Measurements from ENCODE around the gene ZNRF2.
"Not testable (repeated sequence)": the region's sequence is repeated elsewhere in the genome, so short reads cannot be mapped to it uniquely, and the experiment has no call there.

ZNRF2 gene

DNA sequence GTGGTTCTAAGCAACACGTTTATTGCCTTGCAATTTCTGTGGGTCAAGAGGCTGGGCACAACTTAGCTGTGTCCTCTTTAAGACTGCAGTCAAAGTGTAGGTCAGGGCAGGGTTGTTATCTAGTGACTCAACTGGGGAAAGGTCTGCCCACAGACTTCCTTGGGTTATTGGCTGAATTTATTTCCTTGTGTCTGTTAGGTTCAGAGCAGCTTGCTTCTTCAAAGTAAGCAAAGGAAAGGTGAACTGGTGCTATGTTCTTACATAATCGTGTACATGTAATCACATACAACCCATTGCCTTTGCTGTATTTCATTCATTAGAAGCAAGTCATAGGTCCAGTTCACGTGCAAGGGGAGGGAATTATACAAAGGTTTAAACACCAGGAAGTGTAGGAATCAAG is 5.9 kb downstream of the ZNRF2 start:
- not testable (repeated sequence) for DNase-seq

DNA sequence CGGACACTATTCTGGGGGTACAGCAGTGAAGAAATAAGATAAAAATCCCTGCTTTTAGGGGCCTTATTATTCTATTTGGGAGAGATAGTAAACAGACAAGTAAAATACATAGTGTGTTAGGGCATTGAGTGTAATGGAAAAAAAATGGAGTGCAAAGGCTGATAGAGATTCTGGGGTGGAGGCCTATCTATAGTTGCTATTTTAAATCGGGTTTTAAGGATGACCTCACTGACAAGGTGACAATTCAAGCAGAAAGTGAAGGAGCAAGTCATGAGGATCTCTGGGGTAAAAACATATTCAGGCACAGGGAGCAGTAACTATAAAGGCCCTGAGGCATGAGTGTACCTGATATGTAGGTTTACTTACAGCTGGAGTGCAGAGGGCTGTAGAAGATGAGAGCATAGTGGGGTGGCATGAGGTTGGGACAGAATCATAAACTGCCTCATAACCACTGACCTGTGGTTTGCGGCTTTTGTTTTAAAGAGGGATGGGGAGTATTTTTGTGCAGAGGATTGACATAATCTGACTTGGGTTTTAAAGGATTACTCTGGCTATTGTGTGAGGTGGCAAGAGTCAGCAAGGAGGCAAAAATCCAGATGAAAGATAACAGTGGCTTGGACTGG is 8.1 kb downstream of the ZNRF2 start:
- DNase-seq = not testable (repeated sequence)

DNA sequence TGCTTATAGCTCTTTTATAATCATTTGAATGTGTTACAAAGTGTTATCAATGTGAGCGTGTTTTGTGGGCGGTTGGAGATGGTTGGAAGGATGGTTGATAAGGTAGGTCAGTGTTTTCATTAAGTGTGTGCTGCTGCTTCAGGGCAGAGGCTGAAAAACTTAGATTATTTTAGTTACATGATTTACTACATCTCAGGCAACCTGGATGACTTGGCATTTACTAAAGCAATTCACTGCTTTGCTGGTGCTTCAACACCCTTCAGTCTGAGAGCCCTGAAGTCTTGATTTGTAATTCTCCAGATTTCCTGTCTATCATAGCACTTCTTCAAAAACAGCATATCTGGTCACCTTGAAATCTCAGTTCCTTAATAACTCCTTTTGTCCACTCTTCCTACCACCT is 11.9 kb downstream of the ZNRF2 start:
- not testable (repeated sequence) for DNase-seq

DNA sequence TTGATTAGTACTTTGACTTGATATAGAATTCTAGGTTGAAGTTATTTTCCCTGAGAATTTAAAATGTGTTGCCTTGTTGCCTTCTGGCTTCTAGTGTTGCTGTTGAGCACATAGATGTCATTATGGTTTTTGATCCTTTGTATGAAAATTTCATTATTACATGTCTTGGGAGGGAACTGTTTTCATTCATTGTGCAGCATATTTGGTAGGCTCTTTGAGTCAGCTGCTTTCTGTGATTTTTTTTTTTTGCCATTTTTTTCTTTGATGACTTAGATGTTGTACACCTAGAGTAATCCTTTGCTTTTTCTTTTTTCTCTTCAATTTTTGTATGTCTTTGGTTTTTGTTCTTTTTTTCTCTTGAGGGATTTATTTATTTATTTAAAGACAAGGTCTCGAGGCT is 13.1 kb downstream of the ZNRF2 start:
- not testable (repeated sequence) for DNase-seq

DNA sequence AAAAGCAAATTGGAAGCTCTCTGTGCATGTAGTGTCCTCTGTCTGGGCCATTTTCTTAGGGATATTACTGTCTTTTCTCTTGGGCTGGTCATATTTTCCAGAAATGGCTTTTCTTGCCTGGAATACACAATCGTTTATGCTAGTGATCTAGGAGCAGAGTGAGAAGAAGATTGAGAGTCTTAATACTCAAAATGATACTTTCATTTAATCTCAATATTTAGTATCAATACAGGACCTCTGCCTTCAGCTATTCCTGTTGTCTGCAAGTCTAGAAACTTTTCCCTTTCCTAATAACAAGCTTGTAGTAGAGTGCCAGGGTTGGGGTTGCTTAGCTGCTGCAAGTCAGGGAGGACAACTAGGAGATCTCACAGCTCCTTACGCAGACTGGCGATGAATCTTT is 14.0 kb downstream of the ZNRF2 start:
- not testable (repeated sequence) for DNase-seq

DNA sequence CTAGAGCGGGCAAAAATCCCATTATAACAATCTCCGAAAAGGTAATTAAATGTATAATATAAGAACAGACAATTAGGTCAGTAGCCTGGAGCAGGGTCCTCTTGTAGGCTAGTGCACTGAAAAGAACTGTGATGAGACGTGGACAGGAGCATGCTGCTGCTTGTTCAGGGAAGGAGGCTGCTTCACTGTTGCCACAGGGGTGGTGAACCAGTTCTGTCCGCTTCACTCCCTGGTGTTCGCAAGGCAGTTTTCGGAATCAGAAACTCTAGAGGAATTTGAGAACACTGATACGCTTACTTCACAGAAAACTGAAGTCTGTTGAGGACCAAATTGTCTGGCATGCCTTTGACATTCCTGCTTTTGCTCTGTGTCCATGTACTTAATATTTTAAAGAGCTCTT is 17.4 kb downstream of the ZNRF2 start:
- no peak for DNase-seq

DNA sequence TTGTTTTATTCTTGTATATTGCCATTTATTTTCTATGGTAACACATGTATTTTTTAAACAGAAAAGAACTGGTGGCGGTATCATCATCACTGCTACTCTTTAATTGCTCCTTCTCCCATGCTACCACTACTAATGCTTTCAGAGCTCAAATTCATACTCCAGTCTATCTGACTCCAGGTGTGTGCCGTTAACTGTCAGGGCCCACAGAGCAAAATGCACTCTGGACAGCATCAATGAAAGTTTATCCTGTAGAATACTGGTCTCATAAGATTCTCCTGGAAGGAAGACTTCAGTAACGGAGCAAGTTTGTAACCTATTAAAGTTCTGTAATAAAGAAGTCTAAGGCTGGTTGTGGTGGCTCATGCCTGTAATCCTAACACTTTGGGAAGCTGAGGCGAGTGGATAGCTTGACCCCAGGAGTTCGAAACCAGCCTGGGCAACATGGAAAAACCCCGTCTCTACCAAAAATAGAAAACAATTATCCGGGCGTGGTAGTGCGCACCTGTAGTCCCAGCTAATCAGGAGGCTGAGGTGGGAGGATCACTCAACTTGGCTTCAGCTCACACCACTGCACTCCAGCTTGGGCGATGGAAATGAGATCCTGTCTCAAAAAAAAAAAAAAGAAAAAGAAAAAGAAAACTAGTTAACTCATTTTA is 18.4 kb downstream of the ZNRF2 start:
- DNase-seq = no peak

DNA sequence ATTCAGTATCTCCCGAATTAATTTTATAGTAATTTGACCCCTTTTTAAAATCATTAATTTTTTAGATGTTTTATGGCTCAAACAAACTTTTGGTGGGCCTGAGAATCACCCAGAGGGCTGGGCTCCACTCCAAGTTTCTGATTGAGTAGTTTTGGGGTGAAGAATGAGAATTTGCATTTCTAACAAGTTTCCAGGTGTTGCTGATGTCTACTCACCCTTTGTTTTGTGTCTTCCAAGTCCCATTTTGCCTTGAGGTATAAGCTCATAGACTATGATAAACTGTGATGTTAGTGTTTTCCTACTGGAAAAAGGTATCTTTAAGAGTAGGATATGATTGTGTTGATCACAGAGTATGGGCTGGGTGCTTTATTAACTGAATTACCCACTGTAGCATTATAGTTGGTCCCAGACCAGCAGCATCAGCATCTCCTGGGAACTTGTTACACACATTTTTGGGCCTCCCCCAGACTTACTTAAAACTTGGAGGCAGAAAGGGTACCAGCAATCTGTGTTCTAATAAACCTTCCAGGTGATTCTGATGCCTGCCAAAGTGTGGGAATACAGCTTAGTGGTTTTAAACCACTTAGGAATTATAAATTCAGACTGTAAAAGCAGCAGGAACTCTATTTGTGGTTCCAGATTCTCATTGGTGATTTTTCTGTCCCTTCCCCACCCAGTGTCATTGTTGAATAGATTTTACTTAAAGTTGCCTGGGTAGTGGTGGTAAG is 19.1 kb downstream of the ZNRF2 start:
- DNase-seq = no peak

DNA sequence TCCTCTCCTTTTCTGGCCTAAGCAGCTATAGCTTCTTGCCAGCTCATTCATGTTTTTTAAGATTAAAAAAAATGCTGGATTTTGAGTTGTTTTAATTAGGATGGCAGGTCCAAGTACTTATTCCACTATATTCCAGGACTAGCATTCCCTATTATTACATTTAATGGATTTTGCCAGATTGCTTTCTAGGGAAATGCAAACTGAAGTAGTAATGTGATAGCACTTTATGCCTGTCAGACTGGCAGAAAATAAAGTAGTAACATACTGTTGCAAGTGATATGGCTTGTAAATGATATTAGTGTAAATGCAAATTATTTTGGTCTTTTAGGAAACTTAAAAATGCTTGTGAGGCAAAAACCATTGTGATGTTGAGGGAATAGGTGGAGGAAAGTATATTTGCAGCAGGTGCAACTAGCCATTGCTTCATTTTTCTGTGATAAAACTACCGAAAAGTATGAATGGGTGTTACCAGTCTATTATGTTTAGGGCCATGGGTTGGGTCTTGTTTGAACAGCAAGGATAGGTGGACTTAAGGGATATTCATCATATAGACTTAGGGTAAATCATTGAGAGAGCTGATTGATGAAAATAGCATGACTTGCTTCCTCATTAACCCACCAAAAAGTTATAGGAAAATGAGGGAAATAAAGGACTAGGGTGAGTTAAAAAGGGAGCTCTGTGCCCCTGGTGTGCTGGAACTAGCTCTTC is 19.9 kb downstream of the ZNRF2 start:
- DNase-seq = no peak

DNA sequence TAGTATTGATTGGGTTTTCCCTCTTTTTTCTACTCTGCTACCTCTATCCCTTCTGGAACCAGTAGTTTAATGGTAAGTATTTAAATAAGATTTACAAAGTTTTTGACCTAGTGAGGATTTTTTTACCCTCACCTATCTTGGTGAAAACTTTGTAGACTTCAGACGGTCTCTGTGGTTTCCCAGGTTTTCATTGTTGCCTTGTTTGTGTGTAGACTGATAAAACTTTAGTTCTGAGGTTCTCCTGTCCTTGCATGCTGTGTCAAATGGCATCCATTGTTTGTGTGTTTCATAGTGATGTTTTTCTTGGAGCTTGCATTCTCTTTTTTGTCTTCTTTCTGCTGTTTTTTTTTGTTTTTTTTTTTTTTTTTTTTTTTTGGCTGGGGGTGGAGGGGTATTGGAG is 22.6 kb downstream of the ZNRF2 start:
- DNase-seq = no peak

DNA sequence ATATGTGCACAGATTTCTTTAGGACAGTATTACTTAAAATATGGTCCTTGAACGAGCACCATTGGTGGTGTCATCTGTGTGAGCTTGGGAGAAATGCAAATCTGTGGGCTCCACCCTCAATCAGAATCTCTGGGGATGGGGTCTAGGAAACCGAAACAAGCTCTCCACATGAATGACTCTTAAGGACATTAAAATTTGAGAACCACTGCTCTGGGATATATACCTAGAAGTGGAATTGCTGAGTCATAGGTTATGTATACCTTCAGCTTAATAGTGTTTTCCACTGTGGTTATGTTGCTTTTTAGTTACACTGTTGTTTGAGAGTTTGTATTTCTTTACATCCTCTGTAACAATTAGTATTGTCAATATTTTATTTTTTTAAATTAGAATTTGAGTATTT is 24.0 kb downstream of the ZNRF2 start:
- DNase-seq = no peak

DNA sequence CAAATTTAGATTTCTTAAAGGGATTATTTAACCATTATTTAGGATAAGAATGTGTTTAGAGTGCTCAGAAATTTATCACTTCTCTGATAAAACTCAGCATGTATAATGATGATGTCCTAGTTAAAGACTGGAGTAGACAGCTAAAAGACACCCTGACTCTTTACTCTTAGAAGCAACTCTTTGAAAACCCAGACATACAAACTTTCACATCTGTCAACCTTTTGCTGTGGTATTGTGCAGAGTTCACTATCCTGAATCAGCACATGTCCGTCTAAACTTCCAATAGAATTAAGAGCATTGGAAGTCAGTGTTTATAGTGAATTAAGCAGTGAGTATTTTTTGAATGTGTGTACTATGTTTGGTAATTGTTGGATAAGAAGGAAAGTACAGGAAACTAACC is 24.9 kb downstream of the ZNRF2 start:
- DNase-seq = no peak

DNA sequence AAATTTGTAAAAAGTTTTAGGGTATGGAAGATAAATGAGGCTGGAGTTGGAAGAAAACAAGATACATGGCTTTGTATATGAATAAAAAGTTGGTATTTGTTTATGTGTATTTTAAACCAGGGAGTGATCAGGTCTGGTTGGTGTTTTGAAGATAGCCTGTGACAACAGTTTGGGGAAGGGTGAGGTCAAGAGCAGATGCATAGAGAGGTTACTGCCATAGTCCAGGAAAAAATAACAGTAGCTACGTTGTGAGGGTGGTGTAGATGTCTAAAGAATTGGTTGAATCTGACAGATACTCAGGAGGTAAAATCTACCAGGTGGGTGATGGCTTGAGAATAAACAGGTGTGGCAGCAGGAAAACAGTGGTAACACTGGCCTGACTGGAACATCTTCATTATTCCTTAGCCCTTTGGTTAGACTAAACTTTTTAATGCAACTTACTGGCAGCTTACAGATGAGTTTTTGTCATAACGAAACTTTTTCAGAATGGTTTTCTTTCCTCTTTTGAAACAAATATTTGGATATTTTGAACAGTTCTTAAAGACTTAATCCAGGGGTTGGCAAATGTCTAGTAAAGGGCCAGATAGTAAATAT is 25.5 kb downstream of the ZNRF2 start:
- DNase-seq = no peak

DNA sequence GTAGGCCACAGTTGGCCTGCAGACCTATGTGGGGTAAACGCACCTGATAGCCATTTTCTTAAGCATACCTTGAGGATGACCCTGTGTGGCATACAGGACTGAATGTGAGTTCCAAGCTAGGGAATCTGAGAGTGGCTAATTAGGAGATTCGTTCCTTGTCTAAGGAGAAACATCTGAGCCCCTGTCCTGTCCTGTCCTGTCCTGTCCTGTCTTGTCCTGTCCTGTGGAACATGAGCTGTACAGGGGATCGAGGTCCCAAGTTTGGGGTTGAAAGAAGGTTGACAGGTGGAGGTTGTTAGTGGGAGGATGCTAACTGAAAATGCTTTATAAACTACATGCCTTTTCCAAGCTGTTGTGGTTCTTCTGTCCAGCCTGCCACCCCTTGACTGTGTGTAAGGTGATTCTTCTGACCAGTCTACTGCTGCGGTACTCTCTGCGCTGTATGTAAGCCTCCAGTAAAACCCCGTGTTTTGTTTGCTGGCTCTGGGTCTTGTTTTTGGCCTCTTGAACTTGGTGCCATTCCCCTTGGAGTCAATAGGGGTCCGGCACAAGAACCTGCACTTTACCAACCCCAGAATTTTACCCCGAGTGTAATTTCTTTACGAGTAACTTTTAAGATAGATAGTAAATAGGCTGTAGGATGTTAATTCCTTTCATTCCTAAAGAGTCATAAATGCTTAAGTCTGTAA is 26.4 kb downstream of the ZNRF2 start:
- no peak for DNase-seq

DNA sequence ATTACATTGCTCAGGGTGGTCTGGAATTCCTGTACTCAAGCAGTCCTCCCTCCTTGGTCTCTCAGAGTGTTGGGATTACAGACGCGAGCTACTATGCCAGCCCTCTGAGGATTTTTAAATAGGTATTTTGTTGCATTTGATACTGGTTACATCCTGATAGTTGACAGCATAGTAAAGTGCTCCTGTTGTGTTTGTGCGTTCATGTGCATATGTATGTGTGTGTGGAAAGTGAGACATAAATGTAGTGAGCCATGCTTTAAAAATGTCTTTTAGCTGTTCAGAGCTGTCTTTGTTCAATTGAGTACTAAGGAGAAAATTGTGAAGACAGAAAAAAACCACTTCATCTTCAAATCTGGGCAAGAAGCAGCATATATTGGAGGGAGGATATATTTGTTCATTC is 27.8 kb downstream of the ZNRF2 start:
- DNase-seq = no peak

DNA sequence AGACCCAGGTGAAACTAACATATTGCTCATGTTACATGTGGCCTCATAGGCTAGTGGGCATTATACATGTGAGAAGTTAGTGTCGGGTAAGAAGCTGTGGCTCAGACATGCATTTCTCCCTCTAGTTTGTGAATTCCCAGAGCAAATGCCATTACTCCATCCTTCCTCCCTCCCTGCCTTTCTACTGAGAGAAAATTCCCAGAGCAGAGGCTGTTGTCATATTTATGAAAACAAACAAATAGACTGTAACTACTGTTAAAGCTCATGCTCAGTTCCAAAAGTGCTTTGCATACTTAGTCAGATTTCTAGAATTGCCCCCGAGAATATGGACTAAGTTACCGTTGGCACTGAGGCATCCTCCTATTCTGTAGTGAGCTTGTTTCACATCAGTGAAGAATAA is 29.0 kb downstream of the ZNRF2 start:
- DNase-seq = no peak

DNA sequence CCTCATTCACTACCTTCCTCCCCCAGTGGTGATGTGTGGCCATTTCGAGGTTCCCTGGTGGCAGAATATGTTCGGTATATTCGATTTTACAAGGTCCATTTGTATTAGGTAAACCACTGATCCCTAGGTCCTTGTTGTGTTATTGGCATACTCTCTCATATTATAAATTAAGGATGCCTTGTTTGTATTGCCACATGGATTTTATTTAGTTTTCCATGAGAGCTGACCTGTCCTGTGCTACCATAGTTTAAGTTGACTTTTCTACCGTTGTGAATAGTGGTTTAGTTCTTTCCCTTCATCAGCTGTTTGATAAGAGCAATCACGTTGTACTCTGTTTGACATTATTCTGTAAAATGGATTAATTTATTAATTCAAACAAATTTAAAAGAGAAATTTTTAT is 29.4 kb downstream of the ZNRF2 start:
- DNase-seq = no peak

DNA sequence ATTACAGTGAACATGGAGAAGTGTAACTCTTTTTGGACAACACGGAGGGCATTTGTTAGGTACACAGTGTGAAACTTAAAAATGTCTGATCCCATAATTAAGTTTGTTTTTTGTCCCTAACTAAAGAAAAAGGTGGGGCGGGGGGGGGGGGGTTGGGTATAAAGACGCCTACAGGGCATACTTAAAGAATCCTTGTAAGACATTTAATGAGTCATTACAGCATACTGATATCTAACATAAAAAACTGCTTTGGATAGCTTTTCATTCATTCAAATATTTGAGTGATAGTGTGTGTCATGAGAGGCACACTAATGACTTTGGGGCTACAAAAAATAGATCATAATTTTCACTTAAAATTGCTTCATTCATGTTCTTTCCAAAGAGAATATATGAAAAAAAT is 31.2 kb downstream of the ZNRF2 start:
- no peak for DNase-seq

DNA sequence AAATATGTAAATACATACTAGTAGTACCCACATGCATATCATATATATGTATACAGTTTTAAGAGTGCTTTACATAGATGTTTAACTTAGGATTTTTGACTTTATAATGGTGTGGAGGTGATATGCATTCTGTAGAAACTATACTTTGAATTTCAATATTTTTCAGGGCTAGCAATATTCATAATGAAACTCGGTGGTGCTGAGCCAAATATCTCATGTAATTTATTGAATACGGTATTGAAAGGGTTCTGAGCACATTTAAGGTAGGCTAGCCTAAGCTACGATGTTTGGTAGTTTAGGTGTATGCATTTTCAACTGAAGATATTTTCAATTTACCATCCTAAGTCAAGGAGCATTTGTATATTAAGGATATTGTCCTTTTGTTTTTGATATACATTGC is 36.0 kb downstream of the ZNRF2 start:
- DNase-seq = no peak

DNA sequence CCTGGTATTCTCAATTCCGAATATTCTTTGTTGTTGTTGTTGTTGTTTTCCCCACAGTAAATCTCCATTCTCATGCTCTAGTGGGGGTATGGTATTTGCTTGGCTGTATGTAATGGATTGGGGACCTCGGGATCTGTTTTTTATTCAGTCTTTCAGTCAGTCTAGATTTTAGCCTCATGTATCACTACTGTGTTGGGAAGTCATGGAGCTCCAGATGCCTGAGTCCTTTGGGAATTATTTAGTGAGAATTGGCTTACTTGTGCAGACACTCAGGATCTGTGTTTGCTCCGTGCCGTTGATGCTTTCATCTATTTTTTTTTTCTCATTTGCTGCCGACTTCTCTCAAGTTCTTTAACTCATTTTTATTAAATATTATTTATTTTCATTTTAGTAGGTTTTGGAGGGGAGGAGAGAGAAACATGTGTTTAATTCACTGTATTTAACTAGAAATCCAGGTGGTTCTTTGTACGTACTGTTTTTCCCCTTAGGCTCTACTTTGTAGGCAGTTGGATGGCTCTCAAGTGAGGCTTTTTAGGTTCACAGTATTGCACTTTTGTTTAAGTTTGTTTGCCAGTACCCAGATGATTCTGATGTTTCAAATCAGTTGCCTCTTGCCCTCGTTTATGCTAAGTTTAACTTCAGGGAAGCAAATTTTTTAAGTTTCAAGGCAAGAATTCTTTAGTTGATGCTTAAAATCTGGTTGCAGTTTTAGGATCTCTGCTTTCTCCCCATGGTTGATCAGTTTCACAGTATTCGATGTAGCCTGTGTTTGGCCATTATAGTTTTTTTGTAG is 36.9 kb downstream of the ZNRF2 start:
- DNase-seq = no peak

DNA sequence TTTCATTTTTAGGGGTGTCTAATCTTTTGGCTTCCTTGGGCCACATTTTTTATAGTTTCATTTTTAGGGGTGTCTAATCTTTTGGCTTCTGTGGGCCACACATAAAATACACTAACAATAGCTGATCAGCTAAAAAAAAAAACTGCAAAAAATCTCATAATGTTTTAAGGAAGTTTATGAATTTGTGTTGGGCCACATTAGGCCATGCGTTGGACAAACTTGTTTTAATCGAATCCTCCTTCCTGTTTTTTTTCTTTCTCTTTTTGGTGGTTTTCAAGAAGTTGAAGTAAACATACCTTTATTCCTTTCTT is 37.4 kb downstream of the ZNRF2 start:
- no peak for DNase-seq
